ENCODE results near the gene MAU2. TPM values are rescaled to one million over a fixed set of nuclear protein-coding genes. Genes with fewer than 3 reads are reported as not detected.
A peak's percentile ranks its signal among the peaks of the same experiment; 100 is the strongest.

Gene MAU2
- total and polyA plus RNA-seq, 4 donors = 7.5 to 31.0 (median 17.9) TPM

GRCh38 chr19:19361075-19361594, 40.5 kb downstream of the MAU2 start (continued):
- TF ChIP-seq CTCF (IDR thresholded peaks at IDR 0.05; ENCODE audit: low read depth, low read length, missing input control) = peak; percentile 81
- no peak for TF ChIP-seq GABPA (IDR thresholded peaks at IDR 0.05 in 1 of 2, conservative IDR thresholded peaks at IDR 0.05 in 1 of 2)

- WGBS = 92% methylated on average over 4 of the region's 4 CpGs
- DNase-seq (ENCODE audit: low spot score) = no peak
Measured at GRCh38 chr19:19362075-19362474, 41.4 kb downstream of the MAU2 start.

More at GRCh38 chr19:19362075-19362474, 41.4 kb downstream of the MAU2 start:
- H3K27me3 ChIP-seq (ENCODE audit: control insufficient read depth in 4 of 4, insufficient read depth in 4 of 4, low read length in 3 of 4) = no peaks in the 10 kb centered on the region
- no peak overlapping the region for H3K27ac ChIP-seq (ENCODE audit: low read depth in 1 of 2, low read length in 2 of 2)
- H3K4me1 ChIP-seq (ENCODE audit: control insufficient read depth in 4 of 4, insufficient read depth in 4 of 4, low read length in 3 of 4) = peaks cover 0 to 8% (median 5%) of the 10 kb centered on the region in 4 donors
- no peak overlapping the region for H3K9ac ChIP-seq (ENCODE audit: low read depth in 1 of 2, low read length in 2 of 2)
- peaks cover 3 to 10% (median 4%) of the 10 kb centered on the region in 4 donors for H3K36me3 ChIP-seq (ENCODE audit: control insufficient read depth in 4 of 4, insufficient read depth in 3 of 4, low read depth in 1 of 4, low read length in 3 of 4)
- no peaks in the 10 kb centered on the region for H3K9me3 ChIP-seq (ENCODE audit: control insufficient read depth in 4 of 4, low read length in 3 of 4)
- TF ChIP-seq NR2F2 (IDR thresholded peaks at IDR 0.05) (no peak), HNF4G (IDR thresholded peaks at IDR 0.05) (no peak), FOXA1 (IDR thresholded peaks at IDR 0.05) (no peak), ZBTB33 (IDR thresholded peaks at IDR 0.05) (no peak), MAX (IDR thresholded peaks at IDR 0.05) (no peak), FOXA2 (IDR thresholded peaks at IDR 0.05) (no peak), JUND (IDR thresholded peaks at IDR 0.05) (no peak), RAD21 (IDR thresholded peaks at IDR 0.05) (no peak), REST (IDR thresholded peaks at IDR 0.05) (no peak), TAF1 (conservative IDR thresholded peaks at IDR 0.05) (no peak), HNF4A (conservative IDR thresholded peaks at IDR 0.05) (no peak), GABPA (IDR thresholded peaks at IDR 0.05 in 1 of 2, conservative IDR thresholded peaks at IDR 0.05 in 1 of 2) (no peak), CTCF (IDR thresholded peaks at IDR 0.05; ENCODE audit: low read depth, low read length, missing input control) (no peak)
- no peak overlapping the region for H3K4me3 ChIP-seq (ENCODE audit: low read depth in 1 of 3, low read length in 3 of 3)
